IMR-90 (cell line): ENCODE data around the gene SPAG9. TPM values are rescaled to one million over a fixed set of nuclear protein-coding genes. Genes with fewer than 3 reads are reported as not detected.

Experiments
- ATAC-seq: fragments of 200-7000 bp; cut with Tn5 transposase; 2 replicates; pipeline ENCODE4 v1.9.1; 2020; ENCODE audit warnings: low read depth, mild to moderate bottlenecking, moderate library complexity
- BruUV-seq: library from RNA; stranded (reverse); fragments of 400-500 nt; replicated peaks from 2 replicates; lab custom pipeline; 2021; lab: Mats Ljungman, UMichigan
- CTCF ChIA-PET: fragments of 300-600 bp; formaldehyde crosslinking; extraction: SDS; loops from one replicate; lab custom pipeline; 2021; ENCODE audit warnings: antibody characterized with exemption; lab: Yijun Ruan, JAX
- POLR2A ChIA-PET: fragments of 300-600 bp; sonication (Branson Sonifier 250); formaldehyde crosslinking; loops from one replicate; lab custom pipeline; 2022; ENCODE audit warnings: antibody characterized with exemption; ENCODE audit not compliant: unreplicated experiment; lab: Charles Lee
- DNase-seq: peaks from one replicate; pipeline ENCODE4 v3.0.0; 2013
- H2AFZ ChIP-seq: replicated peaks from 2 replicates; pipeline ENCODE3; 2013; ENCODE audit warnings: low read length, mild to moderate bottlenecking; ENCODE audit not compliant: poor library complexity
- H2AK5ac ChIP-seq: 2 replicates; pipeline ENCODE4 v1.6.1; 2013; ENCODE audit warnings: low read depth, low read length, inconsistent platforms
- H2AK9ac ChIP-seq: replicated peaks from 2 replicates; pipeline ENCODE3; 2013; ENCODE audit warnings: mild to moderate bottlenecking, low read depth, low read length, moderate library complexity; ENCODE audit not compliant: poor library complexity
- H2BK120ac ChIP-seq: 2 replicates; pipeline ENCODE4 v1.6.1; 2013; ENCODE audit warnings: low read depth, low read length, inconsistent platforms
- H2BK15ac ChIP-seq: 3 replicates; pipeline ENCODE4 v1.6.1; 2013; ENCODE audit warnings: low read depth, low read length, inconsistent platforms
- H2BK20ac ChIP-seq: 2 replicates; pipeline ENCODE4 v1.6.1; 2013; ENCODE audit warnings: low read depth, mild to moderate bottlenecking, inconsistent platforms, low read length, moderate library complexity
- H2BK5ac ChIP-seq: 2 replicates; pipeline ENCODE4 v1.6.1; 2013; ENCODE audit warnings: mild to moderate bottlenecking, low read depth, low read length, inconsistent platforms; ENCODE audit not compliant: poor library complexity, severe bottlenecking
- H3K14ac ChIP-seq: replicated peaks from 2 replicates; pipeline ENCODE4 v1.6.1; 2013; ENCODE audit warnings: low read depth, low read length, inconsistent platforms
- H3K18ac ChIP-seq: 2 replicates; pipeline ENCODE4 v1.6.1; 2013; ENCODE audit warnings: low read depth, low read length, control low read depth
- H3K23ac ChIP-seq: 2 replicates; pipeline ENCODE4 v1.6.1; 2013; ENCODE audit warnings: low read depth, low read length, inconsistent platforms
- H3K27ac ChIP-seq: 2 replicates; pipeline ENCODE4 v1.5.1; 2013; ENCODE audit warnings: mild to moderate bottlenecking, control low read depth, low read length; ENCODE audit not compliant: insufficient read depth
- H3K27me3 ChIP-seq: 2 replicates; pipeline ENCODE4 v1.6.1; 2013; ENCODE audit warnings: low read length; ENCODE audit not compliant: control insufficient read depth, insufficient read depth
- H3K36me3 ChIP-seq: 2 replicates; pipeline ENCODE4 v1.6.1; 2013; ENCODE audit warnings: low read length, mixed read lengths; ENCODE audit not compliant: control insufficient read depth, insufficient read depth
- H3K4ac ChIP-seq: 2 replicates; pipeline ENCODE4 v1.6.1; 2013; ENCODE audit warnings: low read depth, low read length, inconsistent platforms
- H3K4me1 ChIP-seq: 2 replicates; pipeline ENCODE4 v1.6.1; 2013; ENCODE audit warnings: low read length, mixed read lengths; ENCODE audit not compliant: control insufficient read depth, insufficient read depth
- H3K4me2 ChIP-seq: 2 replicates; pipeline ENCODE4 v1.6.1; 2013; ENCODE audit warnings: low read depth, mild to moderate bottlenecking, control low read depth, low read length, moderate library complexity
- H3K4me3 ChIP-seq: 2 replicates; pipeline ENCODE4 v1.5.1; 2013; ENCODE audit warnings: low read depth, mild to moderate bottlenecking, control low read depth, low read length, moderate library complexity; ENCODE audit not compliant: insufficient read depth
- H3K56ac ChIP-seq: 2 replicates; pipeline ENCODE4 v1.6.1; 2013; ENCODE audit warnings: low read length, inconsistent platforms; ENCODE audit not compliant: insufficient read depth; ENCODE audit errors: extremely low read depth
- H3K79me1 ChIP-seq, 2 experiments: 2 replicates each; pipeline ENCODE4 v1.6.1; 2013; ENCODE audit warnings: low read length in 2 of 2, inconsistent platforms in 1 of 2, low read depth in 1 of 2
- H3K9ac ChIP-seq: 2 replicates; pipeline ENCODE4 v1.6.1; 2013; ENCODE audit warnings: low read depth, low read length, control low read depth
- H3K9me1 ChIP-seq: 2 replicates; pipeline ENCODE4 v1.6.1; 2013; ENCODE audit warnings: low read length, inconsistent platforms; ENCODE audit not compliant: insufficient read depth
- H3K9me3 ChIP-seq: 2 replicates; pipeline ENCODE4 v1.6.1; 2013; ENCODE audit warnings: low read length; ENCODE audit not compliant: control insufficient read depth, insufficient read depth
- H4K20me1 ChIP-seq: 2 replicates; pipeline ENCODE4 v1.6.1; 2013; ENCODE audit warnings: low read length, inconsistent platforms; ENCODE audit not compliant: insufficient read depth
- H4K5ac ChIP-seq: 2 replicates; pipeline ENCODE4 v1.6.1; 2013; ENCODE audit warnings: mild to moderate bottlenecking, low read depth, low read length, control low read depth
- H4K8ac ChIP-seq, 2 experiments: 2 replicates each; pipeline ENCODE4 v1.6.1; 2013; ENCODE audit warnings: low read depth in 2 of 2, low read length in 2 of 2, control low read depth in 1 of 2, inconsistent platforms in 1 of 2
- H4K91ac ChIP-seq: 2 replicates; pipeline ENCODE4 v1.6.1; 2013; ENCODE audit warnings: low read depth, low read length, inconsistent platforms; ENCODE audit not compliant: insufficient read depth
- BHLHE40 ChIP-seq: fragments of 150-350 bp; IDR thresholded peaks from 2 replicates; pipeline ENCODE4 v1.6.1; 2016; ENCODE audit warnings: mild to moderate bottlenecking, low read depth, low read length
- CHD1 ChIP-seq: IDR thresholded peaks from 2 replicates; pipeline ENCODE4 v1.6.1; 2012; ENCODE audit warnings: low read depth, low read length, improper control_type of control experiment
- ELK1 ChIP-seq: fragments of 150-350 bp; IDR thresholded peaks from 2 replicates; pipeline ENCODE4 v1.6.1; 2016; ENCODE audit warnings: low read depth, mild to moderate bottlenecking, low read length, moderate library complexity, borderline replicate concordance
- MAFK ChIP-seq: IDR thresholded peaks from 2 replicates; pipeline ENCODE4 v1.6.1; 2012; ENCODE audit warnings: low read depth, low read length, improper control_type of control experiment
- MAZ ChIP-seq: IDR thresholded peaks from 2 replicates; pipeline ENCODE4 v1.6.1; 2012; ENCODE audit warnings: low read depth, mild to moderate bottlenecking, low read length, improper control_type of control experiment, moderate library complexity, borderline replicate concordance
- SMC3 ChIP-seq: fragments of 150-350 bp; IDR thresholded peaks from 2 replicates; pipeline ENCODE4 v1.6.1; 2016; ENCODE audit warnings: low read depth, mild to moderate bottlenecking, antibody characterized with exemption, low read length, moderate library complexity
- WGBS, 2 experiments: methylation state at CpG; one replicate each; pipeline versions ENCODE4 v1.1.5 to v1.1.7; 2013; ENCODE audit warnings: missing lambda C conversion rate in 2 of 2; ENCODE audit not compliant: insufficient read length in 1 of 2; ENCODE audit errors: extremely low coverage in 2 of 2; 5-methylcytosine and 5-hydroxymethylcytosine counted together
- dilution Hi-C: fragments of 300-500 bp; cut with HindIII; formaldehyde crosslinking; loops from one replicate; pipeline ENCODE4 v1.14.3; 2018; ENCODE audit warnings: low sequenced_read_pairs; ENCODE audit not compliant: unreplicated experiment
- in situ Hi-C: fragments of 300-500 bp; cut with MboI; formaldehyde crosslinking; loops from 3 replicates; pipeline ENCODE4 v1.14.3; 2019; ENCODE audit warnings: low sequenced_read_pairs, inconsistent platforms, mixed read lengths
- intact Hi-C: fragments of 100-400 bp; cut with micrococcal nuclease; formaldehyde crosslinking; loops from 2 replicates; pipeline ENCODE4 v1.10.0; 2022
- polyA plus RNA-seq, 3 experiments: library from polyadenylated mRNA; depleted of rRNA; stranded (reverse); fragments of >200 nt; gene quantifications; 2 replicates each; pipeline ENCODE4 v1.2.3, GENCODE V29; 2012; ENCODE audit warnings: low replicate concordance in 1 of 3
- total RNA-seq: library from RNA; depleted of rRNA; stranded (reverse); fragments of >200 nt; gene quantifications from 2 replicates; pipeline ENCODE4 v1.2.3, GENCODE V29; 2012

The SPAG9 gene
- total and polyA plus RNA-seq, 2 of the 4 experiments (the other 2 are of a cell fraction): 26.7 to 75.5 TPM

- peak overlapping the region in 1 of 2 experiments; percentile 55; a peak in 1 of 4 replicates for H4K8ac ChIP-seq
- no peaks in the 10 kb centered on the region for H3K27me3 ChIP-seq
- intact Hi-C loops: no loop called here
- H2BK5ac ChIP-seq: no peak overlapping the region
- H3K18ac ChIP-seq: no peak overlapping the region
- H3K56ac ChIP-seq: no peak overlapping the region
- no peak overlapping the region for H3K9ac ChIP-seq
- H3K23ac ChIP-seq: no peak overlapping the region
- ChIA-PET POLR2A (interaction anchor here (0.5 to 1.2 kb wide), 4 partner anchors 78 to 1620 kb away, joined by 3 to 9 read pairs (median 4); partner anchors contain the start of gene TOB1), CTCF (interaction anchor here (0.7 kb wide), 1 partner anchor 284 kb away, joined by 4 read pairs; no protein-coding TSS in a partner anchor)
- no peak overlapping the region for H3K4me3 ChIP-seq
- H2AFZ ChIP-seq: peak overlapping the region; percentile 92
- in situ Hi-C loops: no loop called here
- ATAC-seq (no peak), DNase-seq (no peak)
- H3K36me3 ChIP-seq: no peaks in the 10 kb centered on the region
- BruUV-seq: no TSS peak
- no peak overlapping the region for H2BK120ac ChIP-seq
- H3K4me1 ChIP-seq: peaks cover 16% of the 10 kb centered on the region
- no peak overlapping the region for H3K4me2 ChIP-seq
- no peaks in the 10 kb centered on the region for H3K9me3 ChIP-seq
- no peak overlapping the region for H3K27ac ChIP-seq
- no peak overlapping the region for H3K4ac ChIP-seq
- 20% methylated on average over 2 of the region's 18 CpGs; no CpG with 5 or more reads in 1 of the 2 experiments for WGBS, 2 experiments
- no peak overlapping the region for H4K91ac ChIP-seq
- peaks cover 13% of the 10 kb centered on the region for H3K9me1 ChIP-seq
- no peak overlapping the region for H2BK15ac ChIP-seq
- H2AK5ac ChIP-seq: peak overlapping the region; percentile 66; the same call in 1 of the 2 replicates
- no peak overlapping the region for H2BK20ac ChIP-seq
- no peak overlapping the region for H3K14ac ChIP-seq
- dilution Hi-C loops: no loop called here
- no peaks in the 10 kb centered on the region for H4K20me1 ChIP-seq
- H2AK9ac ChIP-seq: no peak overlapping the region
- TF ChIP-seq ELK1 (no peak), MAFK (no peak), BHLHE40 (no peak), MAZ (no peak), CHD1 (no peak), SMC3 (no peak)
- H3K79me1 ChIP-seq: peaks cover 0 to 6% of the 10 kb centered on the region in 2 experiments; a peak in 1 of 4 replicates
- H4K5ac ChIP-seq: no peak overlapping the region
These were observed 175.6 kb downstream of the SPAG9 start for GRCh38 chr17:50944902-50945720.
